Fibroblast of upper back skin (primary cell): ENCODE measurements around the gene DHX16.
"Not testable (repeated sequence)": the region's sequence is repeated elsewhere in the genome, so short reads cannot be mapped to it uniquely, and the experiment has no call there.

Experiments used
- DNase-seq: peaks from one replicate; pipeline ENCODE4 v3.0.0-alpha.2; 2013

The DHX16 gene

DNA sequence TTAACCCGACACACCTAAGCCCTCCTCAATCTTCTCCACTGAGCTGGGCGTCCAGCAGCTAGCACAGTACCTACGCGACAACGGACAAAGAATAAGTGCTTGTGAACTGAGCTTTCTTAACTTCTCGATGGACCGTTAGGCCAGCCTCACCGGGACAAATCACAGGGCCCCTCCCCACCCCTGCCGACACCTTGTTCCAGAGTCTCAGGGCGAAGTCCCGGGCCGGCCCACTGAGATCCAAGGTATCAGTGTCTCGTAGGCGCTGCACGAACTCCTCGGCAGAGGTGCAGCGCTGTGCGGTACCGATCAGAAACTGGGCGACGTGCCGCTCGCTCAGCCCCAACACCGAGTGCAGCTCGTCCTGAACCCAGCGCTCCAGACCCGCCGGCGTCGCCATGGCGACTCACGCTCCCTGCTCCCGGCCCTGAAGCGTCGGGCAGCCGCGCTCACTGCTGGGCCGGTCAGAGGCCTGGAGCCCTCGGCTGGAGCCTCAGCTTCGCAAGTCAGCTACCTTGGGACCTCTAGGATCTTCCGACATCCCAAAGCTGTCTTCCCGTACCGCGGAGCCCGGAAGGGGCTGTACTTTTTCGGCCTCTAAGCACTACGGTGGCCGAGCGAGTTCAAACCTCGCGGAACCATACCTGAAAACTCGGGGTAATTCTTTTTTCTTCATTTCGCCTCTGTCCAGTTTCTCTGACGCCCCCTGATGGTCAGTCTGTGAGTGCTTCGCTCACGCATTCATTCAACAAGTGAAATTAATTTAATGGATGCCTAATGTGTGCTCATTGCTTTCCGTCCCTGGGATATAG, at the start of gene DHX16:
TSS of gene DHX16 (minus strand) at position 562 of the 809 bp plus-strand sequence. CDS start at position 397, 165 bp downstream.
- peak; percentile 98 for DNase-seq

DNA sequence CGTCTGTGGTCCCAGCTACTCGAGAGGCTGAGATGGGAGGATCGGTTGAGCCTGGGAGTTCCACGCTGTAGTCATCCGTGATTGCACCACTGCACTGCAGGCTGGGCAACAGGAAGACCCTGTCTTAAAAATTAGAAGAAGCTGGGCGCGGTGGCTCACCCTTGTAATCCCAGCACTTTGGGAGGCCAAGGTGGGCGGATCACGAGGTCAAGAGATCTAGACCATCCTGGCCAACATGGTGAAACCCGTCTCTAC, 49.1 kb upstream of the DHX16 start:
- DNase-seq: peak; percentile 31

DNA sequence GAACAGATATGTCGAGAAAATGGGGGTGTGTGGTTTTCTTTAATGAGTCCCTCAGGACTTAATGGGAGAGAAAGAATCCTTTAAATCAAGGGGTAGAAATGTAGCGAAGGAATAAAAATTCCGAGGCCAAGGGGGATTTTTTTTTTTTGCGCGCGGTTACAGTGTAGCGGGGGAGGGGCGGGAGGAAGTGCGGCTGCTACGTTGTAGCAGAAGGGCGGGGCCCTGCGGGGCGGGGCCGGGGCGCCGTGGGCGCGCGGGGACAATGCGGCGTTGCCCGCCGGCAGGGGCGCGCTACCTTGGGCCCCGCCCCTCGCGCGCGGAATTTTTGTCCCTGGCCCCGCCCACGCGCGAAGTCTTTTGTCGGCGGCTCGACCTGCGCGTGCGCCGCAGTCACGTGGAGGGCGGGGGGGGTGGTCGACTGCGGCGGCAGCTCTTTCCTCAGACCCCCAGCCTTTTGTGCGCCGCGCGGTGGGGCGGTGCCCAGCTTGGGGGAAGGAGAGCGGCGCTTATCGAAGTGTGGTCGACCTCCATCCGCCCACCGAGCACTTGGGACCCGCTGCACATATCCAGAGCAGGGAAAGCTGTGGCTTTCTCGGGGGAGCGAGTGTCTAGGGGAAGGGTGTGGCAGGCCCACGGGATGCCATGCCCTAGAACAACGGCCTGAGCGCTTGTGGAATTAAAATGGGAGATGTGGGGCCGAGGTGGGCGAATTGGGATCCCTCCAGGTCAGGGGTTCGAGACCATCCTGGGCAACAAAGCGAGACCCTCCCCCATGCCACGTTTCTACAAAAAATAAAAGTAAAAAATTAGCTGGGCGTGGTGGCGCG, 48.6 kb upstream of the DHX16 start:
- DNase-seq: peak; percentile 91

DNA sequence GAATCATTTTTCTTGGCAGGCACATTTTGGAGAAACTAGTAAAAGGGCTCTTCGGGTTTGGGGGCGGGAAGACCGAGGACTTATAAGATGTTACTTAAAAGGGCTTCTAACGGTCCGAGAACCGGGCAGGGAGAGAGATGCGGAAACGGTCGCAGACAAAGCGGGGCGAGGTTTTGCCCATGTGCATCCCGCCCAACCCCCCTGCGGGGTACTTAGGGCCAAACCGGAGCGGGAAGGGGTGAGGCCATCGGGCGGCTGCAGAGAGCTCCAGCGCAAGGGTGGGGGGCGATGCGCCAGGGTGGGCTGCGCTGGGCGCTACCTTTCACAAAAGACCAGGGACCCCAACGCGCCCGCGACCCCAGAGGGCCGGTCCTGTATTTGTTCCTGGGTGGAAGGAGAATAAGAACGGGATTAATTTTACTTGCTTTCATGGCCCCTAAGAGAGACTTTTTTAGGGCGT, 48.0 kb upstream of the DHX16 start:
- peak; percentile 55 for DNase-seq

DNA sequence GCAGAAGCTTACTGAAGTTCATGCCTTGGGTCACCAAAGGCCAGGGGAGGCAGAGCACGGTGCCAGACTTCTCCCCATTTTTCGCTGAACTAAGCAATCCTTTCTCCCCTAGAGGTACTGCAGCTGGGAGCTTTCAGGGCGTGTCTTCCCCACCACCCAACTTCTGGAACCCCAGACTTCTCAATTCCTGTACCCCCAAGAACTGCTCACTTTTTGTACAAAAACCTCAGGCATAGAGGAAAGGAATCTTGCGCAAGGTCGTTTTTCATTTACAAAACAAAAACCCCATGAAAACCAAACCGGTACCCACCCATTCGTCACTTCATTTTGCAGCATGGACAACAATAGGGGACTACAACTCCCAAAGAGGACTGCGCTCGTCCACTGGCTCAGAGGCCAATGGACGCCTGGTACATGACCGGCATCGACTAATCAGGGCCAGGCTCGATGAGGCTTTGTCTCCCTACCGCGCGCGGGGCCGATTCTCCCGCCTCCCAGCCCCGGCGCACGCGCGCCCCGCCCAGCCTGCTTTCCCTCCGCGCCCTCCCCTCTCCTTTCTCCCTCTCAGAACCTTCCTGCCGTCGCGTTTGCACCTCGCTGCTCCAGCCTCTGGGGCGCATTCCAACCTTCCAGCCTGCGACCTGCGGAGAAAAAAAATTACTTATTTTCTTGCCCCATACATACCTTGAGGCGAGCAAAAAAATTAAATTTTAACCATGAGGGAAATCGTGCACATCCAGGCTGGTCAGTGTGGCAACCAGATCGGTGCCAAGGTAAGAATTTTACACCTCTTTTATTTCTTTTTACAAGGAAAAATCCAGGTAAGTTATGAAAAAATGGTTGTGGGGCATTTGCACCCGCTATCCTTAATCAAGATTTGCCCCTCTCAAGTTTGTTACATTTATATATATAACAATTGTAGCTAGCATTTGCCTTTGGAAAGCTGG, 47.3 kb upstream of the DHX16 start, which contains the start of gene TUBB:
TSS of gene TUBB (plus strand) at position 562 of the 947 bp plus-strand sequence. CDS start at position 717, 155 bp downstream.
- peak; percentile 98 for DNase-seq

DNA sequence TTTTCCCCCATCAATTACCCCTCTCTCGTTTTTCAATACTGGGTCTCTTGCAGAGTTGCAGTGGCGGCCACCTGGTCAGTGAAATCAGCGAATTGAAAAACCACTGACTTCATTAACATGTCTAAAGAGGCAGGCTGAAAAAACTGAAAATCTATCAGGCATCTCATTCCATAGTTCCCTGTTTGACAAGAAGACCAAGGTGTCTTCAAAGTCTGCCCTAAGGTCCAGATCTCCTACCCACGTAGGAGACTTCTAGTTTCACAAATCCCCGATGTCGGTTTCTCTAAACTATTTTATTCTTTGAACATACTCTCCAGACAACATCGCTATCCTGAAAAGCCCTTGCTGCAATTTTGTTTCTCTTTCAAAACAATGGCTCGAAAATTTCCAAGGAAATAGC, 46.5 kb upstream of the DHX16 start:
- DNase-seq: no peak

DNA sequence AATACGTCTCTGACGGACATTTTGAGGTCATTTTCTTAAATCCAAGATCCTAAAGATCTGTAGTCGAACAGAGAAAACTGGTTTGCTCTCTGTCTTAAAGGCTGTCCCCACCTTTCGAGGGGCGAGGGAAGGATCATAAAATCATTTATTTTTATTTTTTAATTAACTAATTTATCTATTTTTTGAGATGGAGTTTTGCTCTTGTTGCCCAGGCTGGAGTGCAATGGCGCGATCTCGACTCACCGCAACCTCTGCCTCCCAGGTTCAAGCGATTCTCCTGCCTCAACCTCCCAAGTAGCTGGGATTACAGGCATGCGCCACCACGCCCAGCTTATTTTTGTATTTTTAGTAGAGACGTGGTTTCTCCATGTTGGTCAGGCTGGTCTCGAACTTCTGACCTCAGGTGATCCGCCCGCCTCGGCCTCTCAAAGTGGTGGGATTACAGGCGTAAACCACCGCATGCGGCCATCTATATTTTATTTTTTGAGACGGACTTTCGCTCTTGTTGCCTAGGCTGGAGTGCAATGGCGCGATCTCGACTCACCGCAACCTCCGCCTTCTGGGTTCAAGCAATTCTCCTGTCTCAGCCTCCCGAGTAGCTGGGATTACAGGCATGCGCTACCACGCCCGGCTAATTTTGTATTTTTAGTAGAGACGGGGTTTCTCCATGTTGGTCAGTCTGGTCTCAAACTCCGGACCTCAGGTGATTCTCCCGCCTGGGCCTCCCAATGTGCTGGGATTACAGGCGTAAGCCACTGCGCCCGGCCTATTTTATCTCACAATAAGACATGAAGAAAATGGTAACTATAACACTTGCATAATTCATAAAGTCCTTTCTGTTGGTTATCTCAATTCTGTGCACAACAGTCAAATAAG, 45.3 kb upstream of the DHX16 start:
- DNase-seq: not testable (repeated sequence)

DNA sequence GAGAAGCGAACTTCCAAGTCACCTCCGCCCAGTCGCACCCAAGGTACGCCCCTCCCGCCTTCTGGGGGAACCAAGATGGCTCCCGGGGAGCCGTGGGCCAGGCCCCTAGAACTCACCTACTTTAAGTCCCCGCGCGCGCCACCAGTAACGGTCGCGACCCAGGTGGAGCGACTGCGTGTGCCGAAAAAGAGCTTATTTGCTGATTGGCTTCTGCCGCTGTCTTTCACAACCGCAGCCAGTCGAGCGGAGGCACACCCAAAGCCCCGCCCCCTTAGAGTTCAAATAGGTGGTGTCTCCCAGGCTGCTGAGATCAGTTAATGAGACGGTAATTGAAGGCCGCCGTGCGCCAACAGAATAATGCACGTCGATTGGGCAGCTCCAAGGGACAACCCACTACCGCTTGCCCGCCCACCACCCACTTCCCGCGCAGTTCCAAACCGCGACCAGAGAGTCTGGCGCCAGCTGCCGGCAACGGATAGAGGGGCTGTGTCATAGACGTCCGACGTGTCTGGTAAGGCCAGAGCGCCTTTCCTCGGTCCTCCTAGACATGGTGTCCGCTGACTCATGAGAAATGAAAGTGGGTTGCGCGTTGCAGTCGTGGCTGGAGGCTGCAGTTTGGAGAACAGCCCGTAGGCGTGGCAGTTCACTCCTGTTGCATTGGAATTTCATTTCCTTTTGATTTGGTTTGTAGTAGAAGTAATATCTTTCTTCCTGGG, 44.5 kb upstream of the DHX16 start, which contains the start of gene MDC1:
TSS of gene MDC1 (minus strand) at position 153 of the 716 bp plus-strand sequence. CDS start 2,106 bp downstream, outside the sequence.
- DNase-seq: peak; percentile 100

DNA sequence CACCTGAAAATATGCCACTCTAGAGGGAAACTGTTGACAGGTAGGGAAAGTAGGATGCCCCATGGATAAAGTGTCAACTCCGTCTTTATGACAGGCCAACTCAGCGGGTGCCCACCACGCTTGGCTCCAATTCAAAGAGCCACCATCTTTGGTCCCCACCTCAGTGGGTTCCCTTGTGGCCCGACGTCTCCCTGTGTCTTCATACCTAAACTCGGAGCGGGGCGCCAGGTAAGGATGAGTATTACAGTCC, 44.0 kb upstream of the DHX16 start:
- DNase-seq: no peak

DNA sequence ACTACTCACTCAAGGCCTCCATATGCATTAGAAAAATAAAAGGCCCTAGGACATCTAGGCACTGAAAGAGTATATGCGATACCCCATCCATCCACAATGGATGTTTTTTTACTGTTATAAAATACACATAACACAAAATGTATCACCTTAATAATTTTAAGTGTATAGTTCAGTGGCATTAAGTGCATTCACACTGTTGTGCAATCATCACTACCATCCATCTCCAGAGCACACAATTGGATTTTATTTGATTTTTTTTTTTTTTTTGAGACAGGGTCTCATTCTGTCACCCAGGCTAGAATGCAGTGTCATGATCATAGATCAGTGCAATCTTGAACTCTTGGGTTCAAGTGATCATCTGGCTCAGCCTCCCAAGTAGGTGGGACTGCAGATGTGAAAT, 41.5 kb upstream of the DHX16 start:
- DNase-seq: no peak

DNA sequence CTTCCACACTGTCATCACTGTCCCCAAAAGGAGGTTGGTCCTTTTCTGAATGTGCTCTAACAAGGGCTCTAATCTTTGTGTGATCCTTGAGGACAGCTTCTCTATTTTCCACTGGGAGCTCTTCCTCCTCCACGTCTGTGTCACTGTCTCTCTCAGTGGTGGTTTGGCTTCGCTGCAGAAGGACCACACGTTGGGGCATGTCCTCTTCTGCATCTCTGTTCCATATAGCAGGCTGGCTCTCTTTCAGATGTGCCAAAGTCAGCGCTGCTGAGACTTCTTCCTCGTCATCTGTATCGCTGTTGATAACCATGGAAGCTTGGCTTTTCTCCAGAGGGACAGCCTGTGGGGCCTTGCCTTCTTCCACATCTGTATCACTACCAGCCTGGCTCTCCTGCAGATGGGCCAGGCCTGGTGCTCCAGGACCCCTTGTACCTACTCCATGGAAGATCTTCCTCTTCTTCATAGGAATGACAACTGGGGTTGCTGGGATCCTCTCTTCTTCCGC, 39.7 kb upstream of the DHX16 start:
- DNase-seq: no peak

DNA sequence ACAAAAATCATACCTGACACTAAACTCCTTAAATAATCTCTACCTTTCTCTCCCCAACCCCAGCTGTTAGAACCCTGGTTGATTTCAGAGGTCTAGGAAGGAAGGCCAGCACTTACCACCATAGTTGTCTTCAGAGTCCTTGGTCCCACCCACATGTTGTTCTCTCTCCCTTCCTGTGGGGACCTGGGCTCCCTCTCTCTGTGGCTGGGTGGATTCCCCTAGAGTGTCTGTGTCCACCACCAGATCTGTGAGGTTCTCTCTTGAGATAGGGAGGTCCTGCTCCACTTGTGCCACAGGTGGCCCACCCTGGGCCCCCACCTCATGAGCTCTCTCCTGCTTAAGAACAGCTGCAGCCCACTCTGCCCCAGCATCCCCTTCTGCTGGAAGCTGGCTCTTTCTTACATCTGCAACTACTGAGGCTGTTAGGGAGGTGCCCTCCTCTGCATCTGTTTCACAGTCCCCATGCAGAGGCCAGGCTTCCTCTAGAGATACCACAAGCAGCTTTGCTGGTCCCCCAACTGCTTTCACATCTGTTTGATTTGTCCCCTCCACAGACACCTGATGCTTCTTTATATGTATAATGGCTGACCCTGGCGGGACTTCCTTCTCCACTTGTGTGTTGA, 39.1 kb upstream of the DHX16 start:
- DNase-seq: no peak

DNA sequence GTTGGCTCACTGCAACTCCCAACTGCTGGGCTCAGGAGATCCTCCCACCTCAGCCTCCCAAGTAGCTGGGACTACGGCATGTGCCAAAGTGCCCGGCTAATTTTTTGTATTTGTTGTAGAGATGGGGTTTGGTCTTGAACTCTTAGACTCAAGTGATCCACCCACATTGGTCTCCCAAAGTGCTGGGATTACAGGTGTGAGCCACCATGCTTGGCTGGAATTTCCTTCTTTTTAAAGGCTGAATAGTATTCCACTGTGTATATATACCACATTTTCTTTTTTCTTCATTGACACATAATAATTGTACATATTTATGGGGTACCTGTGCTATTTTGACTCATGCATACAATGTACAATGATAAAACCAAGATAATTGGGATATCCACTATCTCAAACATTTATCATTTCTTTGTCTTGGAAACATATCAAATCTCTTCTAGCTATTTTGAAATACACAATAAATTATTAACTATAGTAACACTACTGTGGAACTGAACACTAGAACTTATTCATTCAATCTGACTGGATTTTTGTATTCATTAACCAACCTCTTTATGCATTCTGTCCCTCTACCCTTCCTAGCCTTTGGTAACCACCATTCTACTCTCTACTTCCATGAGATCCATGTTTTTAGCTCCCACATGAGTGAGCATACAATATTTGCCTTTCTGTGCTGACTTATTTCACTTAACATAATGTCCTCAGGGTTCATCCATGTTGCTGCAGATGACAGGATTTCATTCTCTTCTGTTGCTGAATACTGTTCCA, 36.5 kb upstream of the DHX16 start:
- no peak for DNase-seq

DNA sequence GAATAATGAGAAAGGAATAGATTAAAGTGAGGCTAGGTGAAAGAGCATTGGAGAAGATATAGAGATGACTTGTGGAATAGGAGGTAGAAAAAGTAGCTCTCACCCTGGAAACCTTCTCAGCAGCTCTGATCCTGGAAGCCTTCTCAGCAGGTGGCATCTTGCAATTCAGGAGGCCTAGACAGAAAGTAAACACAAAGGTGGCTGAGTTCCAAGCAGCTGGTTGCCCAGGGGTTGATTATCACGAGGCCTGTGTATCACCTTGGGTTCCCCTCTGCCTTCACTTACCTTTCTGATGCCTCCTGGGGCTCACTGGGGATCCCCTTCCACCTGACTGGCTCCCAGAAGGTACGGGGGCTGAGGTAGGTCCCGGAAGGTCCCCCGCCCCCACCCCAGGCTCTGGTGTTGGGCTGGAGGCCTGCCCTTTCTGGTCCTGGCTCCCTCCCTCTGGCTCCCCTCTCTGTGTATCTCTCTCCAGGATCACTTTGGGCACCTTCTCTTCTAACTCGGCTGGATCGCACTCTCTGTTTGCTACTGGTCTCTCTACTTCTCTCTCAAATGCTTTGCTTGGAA, 34.6 kb upstream of the DHX16 start:
- DNase-seq: no peak

DNA sequence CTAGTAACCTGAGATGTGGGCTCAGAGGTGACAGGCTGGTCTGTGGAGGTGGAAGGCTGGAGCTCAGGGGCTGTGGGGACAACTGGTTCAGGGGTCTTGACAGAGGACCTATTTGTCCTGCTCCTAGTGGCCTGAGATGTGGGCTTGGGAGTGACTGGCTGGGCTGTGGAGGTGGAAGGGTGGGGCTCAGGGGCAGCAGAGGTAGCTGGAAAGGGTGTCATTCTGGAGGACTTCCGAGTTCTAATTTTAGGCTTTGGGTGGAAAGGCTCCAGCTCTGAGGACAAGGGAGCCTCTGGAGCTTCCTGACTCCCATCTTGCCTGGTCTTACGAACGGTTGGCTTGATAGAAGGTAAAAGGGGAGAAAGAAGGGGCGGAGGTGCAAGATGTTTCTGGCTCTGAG, 32.8 kb upstream of the DHX16 start:
- no peak for DNase-seq

DNA sequence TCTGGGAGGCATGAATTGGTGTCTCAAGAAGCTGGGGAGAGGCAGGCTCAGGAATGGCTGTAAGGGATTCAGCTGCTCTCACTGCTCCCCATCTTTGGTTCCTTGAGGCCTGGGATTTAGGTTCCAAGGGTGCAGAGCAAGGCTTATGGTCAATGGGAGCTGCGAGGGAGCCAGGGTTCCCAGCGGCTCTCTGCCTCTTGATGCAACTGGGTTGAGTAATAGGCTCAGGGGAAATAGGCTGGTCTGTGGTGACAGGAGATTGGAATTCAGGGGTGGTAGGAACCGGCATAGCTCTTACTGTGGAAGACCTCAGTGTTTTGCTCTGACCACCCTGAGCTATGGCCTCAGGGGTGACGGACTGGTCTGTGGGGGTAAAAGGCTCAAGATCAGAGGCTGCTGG, 31.0 kb upstream of the DHX16 start:
- no peak for DNase-seq

DNA sequence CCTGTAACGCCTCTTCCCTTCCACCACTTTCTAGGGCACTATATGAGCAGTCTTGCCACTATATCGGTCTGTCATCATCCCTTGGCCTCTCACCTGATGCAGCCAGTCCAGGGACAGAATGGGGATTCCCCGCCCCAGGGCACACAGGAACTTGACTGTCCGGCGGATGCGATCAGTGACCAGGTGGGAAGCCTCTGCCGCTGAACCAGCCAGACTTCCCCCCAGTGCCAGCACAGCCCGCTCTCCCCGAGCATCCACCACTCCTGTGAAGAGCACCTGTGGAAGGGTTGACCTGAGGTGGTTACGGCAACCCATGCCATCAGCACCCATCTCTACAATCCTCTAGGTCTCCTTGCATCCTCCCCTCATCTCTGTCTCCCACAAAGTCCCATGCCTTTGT, 30.2 kb upstream of the DHX16 start:
- no peak for DNase-seq

DNA sequence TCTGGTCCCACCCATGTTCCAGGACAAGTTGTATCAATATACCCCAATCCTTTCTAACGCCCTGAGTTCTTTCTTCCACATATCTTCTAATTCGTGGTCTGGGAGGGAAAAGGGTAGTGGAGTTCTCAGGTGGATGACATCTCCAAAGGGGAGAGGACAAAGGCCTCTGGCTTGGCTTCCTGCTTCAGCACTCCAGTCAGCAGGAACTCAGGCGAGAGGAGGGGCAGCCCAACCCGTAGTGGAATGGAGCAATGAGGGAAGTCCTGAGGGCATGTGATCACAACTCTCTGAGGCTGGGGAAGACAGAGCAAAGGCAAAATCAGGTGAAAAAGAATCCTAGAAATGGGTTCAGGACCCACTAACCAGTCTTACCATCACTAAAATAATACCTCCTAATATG, 27.5 kb upstream of the DHX16 start:
- DNase-seq: no peak

DNA sequence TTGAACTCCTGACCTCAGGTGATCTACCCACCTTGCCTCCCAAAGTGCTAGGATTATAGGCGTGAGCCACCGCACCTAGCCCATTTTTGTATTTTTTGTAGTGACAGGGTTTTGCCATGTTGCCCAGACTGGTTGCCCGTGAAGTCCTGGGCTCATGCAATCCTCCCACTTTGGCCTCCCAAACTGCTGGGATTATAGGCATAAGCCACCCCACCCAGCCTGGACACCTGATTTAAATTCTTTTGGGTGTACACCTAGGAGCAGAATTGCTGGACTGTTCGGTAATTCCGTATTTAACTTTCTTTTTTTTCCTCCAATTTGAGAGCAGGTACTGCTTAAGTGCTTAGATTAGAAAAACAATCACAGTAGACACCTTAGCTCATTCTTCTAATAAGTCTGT, 23.6 kb upstream of the DHX16 start:
- DNase-seq: no peak
